H1 (cell line): ENCODE results near the gene BRD7. TPM values are rescaled to one million over a fixed set of nuclear protein-coding genes. Genes with fewer than 3 reads are reported as not detected.

Experiments
- JUND ChIP-seq: IDR thresholded peaks from 2 replicates; pipeline ENCODE4 v1.6.1; 2011; ENCODE audit warnings: mild to moderate bottlenecking, improper control_type of control experiment, low read length
- KDM4A ChIP-seq: IDR thresholded peaks from one replicate; pipeline ENCODE4 v1.7.1; 2012; ENCODE audit warnings: low read depth, mild to moderate bottlenecking, moderate library complexity, low read length, inconsistent platforms; ENCODE audit not compliant: severe bottlenecking
- KDM5A ChIP-seq: fragments of 200-600 bp; IDR thresholded peaks from 2 replicates; pipeline ENCODE4 v1.7.1; 2012; ENCODE audit warnings: mild to moderate bottlenecking, low read length, inconsistent platforms, mixed read lengths
- RAD21 ChIP-seq, 2 experiments: IDR thresholded peaks in 1 of 2; conservative IDR thresholded peaks in 1 of 2; 2 replicates each; pipeline ENCODE4 v1.6.1; 2011; ENCODE audit warnings: low read depth in 2 of 2, low read length in 2 of 2, improper control_type of control experiment in 1 of 2, inconsistent platforms in 1 of 2, mild to moderate bottlenecking in 1 of 2, moderate library complexity in 1 of 2
- SIX5 ChIP-seq: IDR thresholded peaks from 2 replicates; pipeline ENCODE4 v1.6.1; 2011; ENCODE audit warnings: mild to moderate bottlenecking, low read depth, low read length
- SP2 ChIP-seq: IDR thresholded peaks from 2 replicates; pipeline ENCODE4 v1.6.1; 2012; ENCODE audit warnings: mild to moderate bottlenecking, low read length, inconsistent platforms
- SRF ChIP-seq: IDR thresholded peaks from 2 replicates; pipeline ENCODE4 v1.6.1; 2011; ENCODE audit warnings: mild to moderate bottlenecking, low read depth, low read length, moderate library complexity
- polyA plus RNA-seq, 7 experiments: library from polyadenylated mRNA; depleted of rRNA in 3 of 7; stranded (reverse) in 5 of 7; unstranded in 2 of 7; fragments of >200 nt in 5 of 7; fragments of 200-250 nt in 2 of 7; gene quantifications; 1 replicate in 5 of 7; 2 replicates in 1 of 7; 4 replicates in 1 of 7; pipeline versions ENCODE4 v1.2.1 to v1.2.3, GENCODE V29; 2011 to 2013; ENCODE audit warnings: missing spikeins in 2 of 7, mixed read lengths in 2 of 7
- total RNA-seq: library from RNA; stranded (reverse); fragmentation: NEBNext Ultra II Directional; extraction: Animal tissue kit (Norgen Biotek cat#: 25700); gene quantifications from 2 replicates; pipeline ENCODE4 v1.2.1, GENCODE V29; 2021

BRD7 gene
- total and polyA plus RNA-seq, 2 of the 8 experiments (the other 6 are each of a cell fraction or from before 2014, with no cell fraction given), result 42.5 to 120 TPM

- no peak for TF ChIP-seq JUND
- no peak for TF ChIP-seq SIX5
- no peak for TF ChIP-seq SP2
- no peak for TF ChIP-seq SRF
- TF ChIP-seq RAD21 (IDR thresholded peaks at IDR 0.05 in 1 of 2, conservative IDR thresholded peaks at IDR 0.05 in 1 of 2; ENCODE audit: low read depth in 2 of 2, low read length in 2 of 2), result no peak
- no peak for TF ChIP-seq KDM4A
- TF ChIP-seq KDM5A, result no peak
Measured at GRCh38 chr16:50390914-50391716, 22.3 kb upstream of the BRD7 start (continued).
